SJSA1 (cell line): ENCODE measurements around the gene CARNS1. TPM values are rescaled to one million over a fixed set of nuclear protein-coding genes. Genes with fewer than 3 reads are reported as not detected.
"Not testable (repeated sequence)": the region's sequence is repeated elsewhere in the genome, so short reads cannot be mapped to it uniquely, and the experiment has no call there.

ENCODE experiments used
- DNase-seq, 2 experiments: peaks; one replicate each; pipeline ENCODE4 v3.0.0-alpha.2; 2015 to 2020; ENCODE audit warnings: low spot score in 2 of 2, low read depth in 1 of 2
- H3K27ac ChIP-seq: fragments of 250-450 bp; sonication (Bioruptor Pico); 2 replicates; pipeline ENCODE4 v1.5.1; 2020; ENCODE audit warnings: mild to moderate bottlenecking, moderate library complexity
- H3K27me3 ChIP-seq: fragments of 250-450 bp; sonication (Bioruptor Pico); replicated peaks from 2 replicates; pipeline ENCODE4 v1.5.1; 2020; ENCODE audit warnings: mild to moderate bottlenecking, moderate library complexity
- H3K36me3 ChIP-seq: fragments of 250-450 bp; sonication (Bioruptor Pico); 2 replicates; pipeline ENCODE4 v1.5.1; 2020; ENCODE audit warnings: mild to moderate bottlenecking
- H3K4me1 ChIP-seq: fragments of 250-450 bp; sonication (Bioruptor Pico); replicated peaks from 2 replicates; pipeline ENCODE4 v1.6.1; 2021; ENCODE audit warnings: mild to moderate bottlenecking
- H3K4me3 ChIP-seq: fragments of 250-450 bp; sonication (Bioruptor Pico); 2 replicates; pipeline ENCODE4 v1.5.1; 2020; ENCODE audit warnings: mild to moderate bottlenecking
- H3K9me3 ChIP-seq: fragments of 250-450 bp; sonication (Bioruptor Pico); replicated peaks from 2 replicates; pipeline ENCODE4 v1.5.1; 2020; ENCODE audit warnings: mild to moderate bottlenecking
- total RNA-seq: library from RNA; depleted of rRNA; stranded (reverse); fragments of >200 nt; shearing (Covaris generic); gene quantifications from 2 replicates; pipeline ENCODE4 v1.2.3, GENCODE V29; 2014

CARNS1 gene
- total RNA-seq, 1 experiment from 2014 or later, result not detected

GRCh38 chr11:67396587-67397389 lies 18.7 kb upstream of the CARNS1 start:
- no peaks in the 10 kb centered on the region for H3K27me3 ChIP-seq
- H3K27ac ChIP-seq, result no peak overlapping the region
- no peak overlapping the region for H3K4me3 ChIP-seq
- DNase-seq, result no peak
- peaks cover 89% of the 10 kb centered on the region for H3K36me3 ChIP-seq
- peaks cover 6% of the 10 kb centered on the region for H3K9me3 ChIP-seq
- H3K4me1 ChIP-seq, result peaks cover 23% of the 10 kb centered on the region

GRCh38 chr11:67397536-67397935 lies 17.9 kb upstream of the CARNS1 start:
- Histone ChIP-seq H3K27ac (no peak overlapping the region), H3K4me3 (no peak overlapping the region), H3K36me3 (peaks cover 87% of the 10 kb centered on the region), H3K9me3 (peaks cover 6% of the 10 kb centered on the region), H3K4me1 (peaks cover 27% of the 10 kb centered on the region), H3K27me3 (no peaks in the 10 kb centered on the region)
- DNase-seq, result no peak

- DNase-seq, result no peak
- Histone ChIP-seq H3K36me3 (peaks cover 81% of the 10 kb centered on the region), H3K27me3 (no peaks in the 10 kb centered on the region), H3K9me3 (peaks cover 6% of the 10 kb centered on the region), H3K4me1 (peaks cover 23% of the 10 kb centered on the region), H3K4me3 (no peak overlapping the region), H3K27ac (no peak overlapping the region)
These were observed 17.4 kb upstream of the CARNS1 start for GRCh38 chr11:67397986-67398660.

- H3K27me3 ChIP-seq, result no peaks in the 10 kb centered on the region
- H3K4me1 ChIP-seq, result peaks cover 23% of the 10 kb centered on the region
- DNase-seq, result no peak
- H3K9me3 ChIP-seq, result peaks cover 6% of the 10 kb centered on the region
- no peak overlapping the region for H3K4me3 ChIP-seq
- no peak overlapping the region for H3K27ac ChIP-seq
- peaks cover 73% of the 10 kb centered on the region for H3K36me3 ChIP-seq
These were observed 16.6 kb upstream of the CARNS1 start for GRCh38 chr11:67398661-67399563.

GRCh38 chr11:67400251-67400941 lies 15.1 kb upstream of the CARNS1 start:
- Histone ChIP-seq H3K27me3 (no peaks in the 10 kb centered on the region), H3K36me3 (peaks cover 61% of the 10 kb centered on the region), H3K9me3 (peaks cover 6% of the 10 kb centered on the region), H3K27ac (no peak overlapping the region; the same call in 1 of the 2 replicates), H3K4me1 (peaks cover 23% of the 10 kb centered on the region), H3K4me3 (peak overlapping the region; percentile 98)
- DNase-seq, result no peak

GRCh38 chr11:67400942-67401494 lies 14.5 kb upstream of the CARNS1 start:
- DNase-seq, result no peak
- H3K27ac ChIP-seq, result peak overlapping the region; percentile 96
- no peaks in the 10 kb centered on the region for H3K27me3 ChIP-seq
- peak overlapping the region; percentile 98 for H3K4me3 ChIP-seq
- H3K9me3 ChIP-seq, result peaks cover 6% of the 10 kb centered on the region
- peaks cover 23% of the 10 kb centered on the region for H3K4me1 ChIP-seq
- H3K36me3 ChIP-seq, result peaks cover 54% of the 10 kb centered on the region

- Histone ChIP-seq H3K4me3 (peak within 1 kb of the TSS; percentile 98), H3K27ac (peak within 1 kb of the TSS; percentile 96), H3K27me3 (no peaks in the 10 kb centered on the region), H3K4me1 (peaks cover 23% of the 10 kb centered on the region), H3K36me3 (peaks cover 48% of the 10 kb centered on the region), H3K9me3 (peaks cover 6% of the 10 kb centered on the region)
- DNase-seq, result peak; percentile 97
These were observed 13.8 kb upstream of the CARNS1 start, which contains the start of gene PPP1CA for GRCh38 chr11:67401495-67402191. PPP1CA (minus strand) TSS chr11:67401858; CDS start chr11:67401782, 76 bp downstream.

GRCh38 chr11:67402192-67402839 lies 13.2 kb upstream of the CARNS1 start:
- Histone ChIP-seq H3K4me3 (peak overlapping the region; percentile 98), H3K36me3 (peaks cover 43% of the 10 kb centered on the region), H3K4me1 (peaks cover 23% of the 10 kb centered on the region), H3K27ac (peak overlapping the region; percentile 96)
- not testable (repeated sequence) for H3K27me3 ChIP-seq, H3K9me3 ChIP-seq
- peak in 1 of 2 experiments; percentile 83 for DNase-seq

- H3K4me3 ChIP-seq, H3K9me3 ChIP-seq, H3K27ac ChIP-seq, DNase-seq: not testable (repeated sequence)
- Histone ChIP-seq H3K4me1 (peaks cover 23% of the 10 kb centered on the region), H3K27me3 (peaks cover 12% of the 10 kb centered on the region), H3K36me3 (peaks cover 36% of the 10 kb centered on the region)
These were observed 12.4 kb upstream of the CARNS1 start for GRCh38 chr11:67403085-67403484.

GRCh38 chr11:67404515-67405195 lies 10.8 kb upstream of the CARNS1 start:
- H3K4me1 ChIP-seq, result peaks cover 23% of the 10 kb centered on the region
- no peak for DNase-seq
- no peak overlapping the region for H3K27ac ChIP-seq
- H3K27me3 ChIP-seq, result peaks cover 27% of the 10 kb centered on the region
- H3K4me3 ChIP-seq, result no peak overlapping the region
- H3K36me3 ChIP-seq, result peaks cover 20% of the 10 kb centered on the region
- peaks cover 6% of the 10 kb centered on the region for H3K9me3 ChIP-seq

GRCh38 chr11:67405196-67405567 lies 10.3 kb upstream of the CARNS1 start:
- Histone ChIP-seq H3K9me3 (peaks cover 6% of the 10 kb centered on the region), H3K36me3 (peaks cover 15% of the 10 kb centered on the region), H3K27me3 (peaks cover 33% of the 10 kb centered on the region), H3K4me3 (no peak overlapping the region), H3K4me1 (peaks cover 19% of the 10 kb centered on the region), H3K27ac (no peak overlapping the region)
- no peak for DNase-seq
